PC-9 (cell line): ENCODE data around the gene TPRG1. TPM values are rescaled to one million over a fixed set of nuclear protein-coding genes. Genes with fewer than 3 reads are reported as not detected.

Experiments used
- BruUV-seq: library from RNA; stranded (reverse); fragments of 400-500 nt; replicated peaks from 2 replicates; lab custom pipeline; 2021; lab: Mats Ljungman, UMichigan
- CTCF ChIA-PET: fragments of 300-600 bp; sonication (Branson Sonifier 250); formaldehyde crosslinking; loops from one replicate; lab custom pipeline; 2022; ENCODE audit warnings: antibody characterized with exemption; lab: Charles Lee
- POLR2A ChIA-PET: fragments of 300-600 bp; sonication (Branson Sonifier 250); formaldehyde crosslinking; loops from one replicate; lab custom pipeline; 2022; ENCODE audit warnings: antibody characterized with exemption; ENCODE audit not compliant: unreplicated experiment; lab: Charles Lee
- DNase-seq, 2 experiments: peaks; one replicate each; pipeline versions ENCODE4 v3.0.0 to v3.0.0-alpha.2; 2015 to 2022; ENCODE audit warnings: mixed read lengths in 1 of 2
- H2AFZ ChIP-seq: fragments of 200-600 bp; sonication (generic); 2 replicates; pipeline ENCODE4 v1.8.1; 2017; ENCODE audit warnings: antibody characterized with exemption
- H3F3A ChIP-seq: fragments of 200-600 bp; sonication (generic); 2 replicates; pipeline ENCODE4 v1.8.1; 2017; ENCODE audit warnings: antibody characterized with exemption, mild to moderate bottlenecking, low read depth; ENCODE audit not compliant: insufficient read depth
- H3K27ac ChIP-seq: fragments of 200-600 bp; sonication (generic); 2 replicates; pipeline ENCODE4 v1.6.1; 2016; ENCODE audit warnings: mixed run types
- H3K27me3 ChIP-seq: fragments of 200-600 bp; sonication (generic); 2 replicates; pipeline ENCODE4 v1.6.1; 2016; ENCODE audit warnings: low read depth, mixed run types; ENCODE audit not compliant: insufficient read depth
- H3K36me3 ChIP-seq: fragments of 200-600 bp; sonication (generic); 2 replicates; pipeline ENCODE4 v1.6.1; 2016; ENCODE audit warnings: low read depth, mixed run types
- H3K4me1 ChIP-seq: fragments of 200-600 bp; sonication (generic); replicated peaks from 2 replicates; pipeline ENCODE4 v1.6.1; 2016; ENCODE audit warnings: mixed run types; ENCODE audit not compliant: insufficient read depth
- H3K4me2 ChIP-seq: fragments of 200-600 bp; sonication (generic); 2 replicates; pipeline ENCODE4 v1.6.1; 2017; ENCODE audit warnings: mixed run types
- H3K4me3 ChIP-seq: fragments of 200-600 bp; sonication (generic); 2 replicates; pipeline ENCODE4 v1.6.1; 2016; ENCODE audit warnings: mixed run types
- H3K79me2 ChIP-seq: fragments of 200-600 bp; sonication (generic); 2 replicates; pipeline ENCODE4 v1.6.1; 2017; ENCODE audit warnings: low read depth, mixed run types
- H3K9me2 ChIP-seq: fragments of 200-600 bp; sonication (generic); 2 replicates; pipeline ENCODE4 v1.8.1; 2017; ENCODE audit warnings: mild to moderate bottlenecking; ENCODE audit not compliant: insufficient read depth
- H3K9me3 ChIP-seq: fragments of 200-600 bp; sonication (generic); 2 replicates; pipeline ENCODE4 v1.8.1; 2016; ENCODE audit warnings: low read depth; ENCODE audit not compliant: insufficient read depth
- H4K20me1 ChIP-seq: fragments of 200-600 bp; sonication (generic); 2 replicates; pipeline ENCODE4 v1.8.1; 2017; ENCODE audit not compliant: insufficient read depth
- EZH2 ChIP-seq: fragments of 200-600 bp; sonication (generic); IDR thresholded peaks from 2 replicates; pipeline ENCODE4 v1.8.0; 2017; ENCODE audit warnings: antibody characterized with exemption, low read depth
- intact Hi-C: fragments of 100-400 bp; cut with micrococcal nuclease; formaldehyde crosslinking; loops from one replicate; pipeline ENCODE4 v1.10.0; 2022; ENCODE audit not compliant: unreplicated experiment
- total RNA-seq: library from RNA; stranded (reverse); gene quantifications from 2 replicates; pipeline ENCODE4 v1.2.3, GENCODE V29; 2021
- TF ChIP-seq, protein P1 (sequence below): fragments of 200-600 bp; sonication (generic); conservative IDR thresholded peaks from 2 replicates; pipeline ENCODE4 v1.6.1; 2017; ENCODE audit warnings: mixed run types, antibody characterized with exemption, mild to moderate bottlenecking, moderate library complexity

Gene TPRG1
- total RNA-seq, 1 experiment from 2014 or later: 1.9 TPM

DNA sequence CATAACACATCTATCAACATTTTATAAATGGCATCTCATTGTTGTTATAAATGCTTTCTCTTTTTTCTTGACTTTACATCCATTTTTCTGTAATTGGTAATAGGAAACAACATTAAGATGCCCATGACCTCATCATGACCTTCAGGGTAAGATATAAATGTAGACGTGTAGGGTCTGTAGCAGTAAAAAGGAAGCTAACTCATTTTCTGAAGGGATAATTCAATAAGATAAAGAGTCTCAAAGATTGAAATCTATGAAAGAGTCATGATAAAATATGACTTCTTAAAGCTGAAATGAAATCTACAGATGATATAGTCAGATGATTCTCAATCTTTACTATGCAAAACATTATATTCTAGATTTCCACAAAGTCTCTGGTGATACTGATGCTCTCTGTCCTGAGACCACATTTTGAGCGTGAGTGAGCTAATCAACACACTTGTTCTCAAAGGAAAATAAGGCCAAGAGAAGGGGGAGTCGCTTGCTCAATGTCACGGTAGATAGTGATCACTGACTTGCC, 38.5 kb downstream of the TPRG1 start:
- Histone ChIP-seq H3K9me3 (no peaks in the 10 kb centered on the region), H4K20me1 (no peaks in the 10 kb centered on the region), H3K36me3 (no peaks in the 10 kb centered on the region), H3K4me2 (no peak overlapping the region), H3K27ac (no peak overlapping the region), H3K79me2 (no peaks in the 10 kb centered on the region), H3F3A (no peaks in the 10 kb centered on the region), H3K27me3 (no peaks in the 10 kb centered on the region), H2AFZ (no peak overlapping the region), H3K4me3 (no peak overlapping the region), H3K9me2 (no peaks in the 10 kb centered on the region), H3K4me1 (0 out of 2 replicates have a peak, but pooled peaks cover 5% of the 10 kb centered on the region)
- ChIA-PET POLR2A (interaction anchor here (0.6 kb wide), 1 partner anchor 1463 kb away, joined by 3 read pairs; no protein-coding TSS in a partner anchor), CTCF (interaction anchor here (0.5 kb wide), 1 partner anchor 634 kb away, joined by 3 read pairs; no protein-coding TSS in a partner anchor)
- intact Hi-C loops: no loop called here
- no peak for DNase-seq
- TF ChIP-seq, protein P1, sequence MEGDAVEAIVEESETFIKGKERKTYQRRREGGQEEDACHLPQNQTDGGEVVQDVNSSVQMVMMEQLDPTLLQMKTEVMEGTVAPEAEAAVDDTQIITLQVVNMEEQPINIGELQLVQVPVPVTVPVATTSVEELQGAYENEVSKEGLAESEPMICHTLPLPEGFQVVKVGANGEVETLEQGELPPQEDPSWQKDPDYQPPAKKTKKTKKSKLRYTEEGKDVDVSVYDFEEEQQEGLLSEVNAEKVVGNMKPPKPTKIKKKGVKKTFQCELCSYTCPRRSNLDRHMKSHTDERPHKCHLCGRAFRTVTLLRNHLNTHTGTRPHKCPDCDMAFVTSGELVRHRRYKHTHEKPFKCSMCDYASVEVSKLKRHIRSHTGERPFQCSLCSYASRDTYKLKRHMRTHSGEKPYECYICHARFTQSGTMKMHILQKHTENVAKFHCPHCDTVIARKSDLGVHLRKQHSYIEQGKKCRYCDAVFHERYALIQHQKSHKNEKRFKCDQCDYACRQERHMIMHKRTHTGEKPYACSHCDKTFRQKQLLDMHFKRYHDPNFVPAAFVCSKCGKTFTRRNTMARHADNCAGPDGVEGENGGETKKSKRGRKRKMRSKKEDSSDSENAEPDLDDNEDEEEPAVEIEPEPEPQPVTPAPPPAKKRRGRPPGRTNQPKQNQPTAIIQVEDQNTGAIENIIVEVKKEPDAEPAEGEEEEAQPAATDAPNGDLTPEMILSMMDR: no peak
- no peak for TF ChIP-seq EZH2
- no TSS peak for BruUV-seq

DNA sequence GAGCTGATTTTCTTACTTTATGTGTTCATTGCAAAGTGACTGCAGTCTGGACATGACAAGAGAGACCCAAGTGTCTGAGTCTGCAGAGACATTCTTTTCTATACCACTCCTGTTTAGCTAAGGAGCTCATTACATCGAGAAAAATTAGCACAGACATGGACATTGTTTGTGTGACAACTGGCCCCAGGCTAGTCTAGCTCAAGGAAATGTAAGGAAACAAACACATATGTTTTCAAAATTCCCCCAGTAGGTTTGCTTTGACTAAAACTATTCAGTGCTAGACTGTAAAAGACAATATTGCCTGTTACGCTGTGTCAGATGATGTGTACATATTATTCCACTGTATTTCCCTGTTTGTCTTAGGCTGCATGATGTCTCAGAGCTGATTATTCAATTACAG, 40.9 kb downstream of the TPRG1 start:
- no peaks in the 10 kb centered on the region for H4K20me1 ChIP-seq
- 0 out of 2 replicates have a peak, but pooled peaks cover 5% of the 10 kb centered on the region for H3K4me1 ChIP-seq
- POLR2A ChIA-PET: no interaction called here
- intact Hi-C loops: no loop called here
- H3K27ac ChIP-seq: no peak overlapping the region
- CTCF ChIA-PET: no interaction called here
- no peaks in the 10 kb centered on the region for H3K79me2 ChIP-seq
- H3K9me3 ChIP-seq: no peaks in the 10 kb centered on the region
- no peaks in the 10 kb centered on the region for H3K36me3 ChIP-seq
- H3F3A ChIP-seq: no peaks in the 10 kb centered on the region
- no peak overlapping the region for H2AFZ ChIP-seq
- no peak for TF ChIP-seq EZH2
- TF ChIP-seq, protein P1: no peak
- H3K4me2 ChIP-seq: no peak overlapping the region
- no TSS peak for BruUV-seq
- no peaks in the 10 kb centered on the region for H3K27me3 ChIP-seq
- no peak for DNase-seq
- no peak overlapping the region for H3K4me3 ChIP-seq
- H3K9me2 ChIP-seq: no peaks in the 10 kb centered on the region; the same call in 1 of the 2 replicates

DNA sequence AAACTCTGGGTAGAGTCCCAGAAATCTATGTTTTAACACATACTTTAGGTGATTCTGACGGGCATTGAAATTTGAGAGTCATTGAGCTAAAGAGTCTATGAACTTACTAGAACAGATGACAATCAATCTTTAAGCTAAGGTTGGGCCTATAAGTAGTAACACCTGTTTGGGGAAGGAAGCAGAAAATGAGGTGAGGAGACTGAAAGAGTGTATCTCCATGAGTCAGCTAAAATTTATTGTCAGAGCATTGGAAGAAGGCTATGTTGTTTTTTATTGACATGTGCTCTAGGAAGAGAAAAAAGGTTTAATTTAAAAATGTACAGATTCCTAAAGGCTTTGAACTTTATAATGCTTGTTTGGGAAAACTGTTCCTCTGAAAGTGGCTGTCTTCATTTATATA, 42.9 kb downstream of the TPRG1 start:
- intact Hi-C loops: no loop called here
- POLR2A ChIA-PET: interaction anchor here (0.5 kb wide), 1 partner anchor 911 kb away, joined by 4 read pairs; no protein-coding TSS in a partner anchor
- BruUV-seq: no TSS peak
- H3F3A ChIP-seq: no peaks in the 10 kb centered on the region
- no peak for DNase-seq
- CTCF ChIA-PET: no interaction called here
- no peak overlapping the region for H3K4me3 ChIP-seq
- H4K20me1 ChIP-seq: no peaks in the 10 kb centered on the region
- no peaks in the 10 kb centered on the region; the same call in 1 of the 2 replicates for H3K9me2 ChIP-seq
- no peaks in the 10 kb centered on the region for H3K27me3 ChIP-seq
- no peak overlapping the region for H3K27ac ChIP-seq
- TF ChIP-seq, protein P1: no peak
- TF ChIP-seq EZH2: no peak
- H3K79me2 ChIP-seq: no peaks in the 10 kb centered on the region
- H3K9me3 ChIP-seq: no peaks in the 10 kb centered on the region
- H3K4me1 ChIP-seq: 0 out of 2 replicates have a peak, but pooled peaks cover 9% of the 10 kb centered on the region
- H3K4me2 ChIP-seq: no peak overlapping the region
- no peak overlapping the region for H2AFZ ChIP-seq
- no peaks in the 10 kb centered on the region for H3K36me3 ChIP-seq
